ENCODE data around the gene TMCC3. TPM values are rescaled to one million over a fixed set of nuclear protein-coding genes. Genes with fewer than 3 reads are reported as not detected.

Gene TMCC3
- polyA plus RNA-seq, 1 experiment = 0.29 TPM

- ChIA-PET POLR2A (no interaction called here), CTCF (no interaction called here)
- no peak for TF ChIP-seq CTCF (IDR thresholded peaks at IDR 0.05; ENCODE audit: low read depth, low read length)
- H3K9me3 ChIP-seq (ENCODE audit: control insufficient read depth, insufficient read depth, low read length) = no peaks in the 10 kb centered on the region
- peaks cover 3% of the 10 kb centered on the region for H3K27me3 ChIP-seq (ENCODE audit: control insufficient read depth, insufficient read depth, low read length)
- no peak overlapping the region for H3K4me3 ChIP-seq (ENCODE audit: low read depth, low read length)
- no peak for DNase-seq (ENCODE audit: low read depth, low spot score)
- no peak overlapping the region for H3K27ac ChIP-seq (ENCODE audit: low read depth, low read length)
These were observed 75.3 kb downstream of the TMCC3 start for GRCh38 chr12:94575024-94575423.

GRCh38 chr12:94571556-94571955 lies 78.8 kb downstream of the TMCC3 start:
- Histone ChIP-seq H3K27me3 (ENCODE audit: control insufficient read depth, insufficient read depth, low read length) (peaks cover 8% of the 10 kb centered on the region), H3K4me3 (ENCODE audit: low read depth, low read length) (no peak overlapping the region), H3K27ac (ENCODE audit: low read depth, low read length) (no peak overlapping the region), H3K9me3 (ENCODE audit: control insufficient read depth, insufficient read depth, low read length) (no peaks in the 10 kb centered on the region)
- ChIA-PET POLR2A (interaction anchor here (0.5 kb wide), 1 partner anchor 18 kb away, joined by 6 read pairs; no protein-coding TSS in a partner anchor), CTCF (no interaction called here)
- peak; percentile 46 for DNase-seq (ENCODE audit: low read depth, low spot score)
- no peak for TF ChIP-seq CTCF (IDR thresholded peaks at IDR 0.05; ENCODE audit: low read depth, low read length)

GRCh38 chr12:94570161-94570560 lies 80.2 kb downstream of the TMCC3 start:
- Histone ChIP-seq H3K4me3 (ENCODE audit: low read depth, low read length) (no peak overlapping the region), H3K27ac (ENCODE audit: low read depth, low read length) (no peak overlapping the region), H3K27me3 (ENCODE audit: control insufficient read depth, insufficient read depth, low read length) (peaks cover 11% of the 10 kb centered on the region), H3K9me3 (ENCODE audit: control insufficient read depth, insufficient read depth, low read length) (no peaks in the 10 kb centered on the region)
- ChIA-PET POLR2A (no interaction called here), CTCF (no interaction called here)
- DNase-seq (ENCODE audit: low read depth, low spot score) = no peak
- no peak for TF ChIP-seq CTCF (IDR thresholded peaks at IDR 0.05; ENCODE audit: low read depth, low read length)

GRCh38 chr12:94567761-94568160 lies 82.6 kb downstream of the TMCC3 start:
- POLR2A ChIA-PET = interaction anchor here (0.7 kb wide), 1 partner anchor 312 kb away, joined by 6 read pairs; no protein-coding TSS in a partner anchor
- TF ChIP-seq CTCF (IDR thresholded peaks at IDR 0.05; ENCODE audit: low read depth, low read length) = no peak
- CTCF ChIA-PET = no interaction called here
- Histone ChIP-seq H3K4me3 (ENCODE audit: low read depth, low read length) (no peak overlapping the region), H3K9me3 (ENCODE audit: control insufficient read depth, insufficient read depth, low read length) (no peaks in the 10 kb centered on the region), H3K27me3 (ENCODE audit: control insufficient read depth, insufficient read depth, low read length) (peaks cover 11% of the 10 kb centered on the region), H3K27ac (ENCODE audit: low read depth, low read length) (no peak overlapping the region)
- no peak for DNase-seq (ENCODE audit: low read depth, low spot score)

- no peak overlapping the region for H3K4me3 ChIP-seq (ENCODE audit: low read depth, low read length)
- no peak for DNase-seq (ENCODE audit: low read depth, low spot score)
- H3K27me3 ChIP-seq (ENCODE audit: control insufficient read depth, insufficient read depth, low read length) = peaks cover 15% of the 10 kb centered on the region
- ChIA-PET CTCF (no interaction called here), POLR2A (no interaction called here)
- no peak for TF ChIP-seq CTCF (IDR thresholded peaks at IDR 0.05; ENCODE audit: low read depth, low read length)
- no peaks in the 10 kb centered on the region for H3K9me3 ChIP-seq (ENCODE audit: control insufficient read depth, insufficient read depth, low read length)
- no peak overlapping the region for H3K27ac ChIP-seq (ENCODE audit: low read depth, low read length)
These were observed 84.0 kb downstream of the TMCC3 start for GRCh38 chr12:94566345-94566744.

Measured in AG04450 (cell line).